HepG2 (cell line): ENCODE results near the gene MDP1. TPM values are rescaled to one million over a fixed set of nuclear protein-coding genes. Genes with fewer than 3 reads are reported as not detected.
A peak's percentile ranks its signal among the peaks of the same experiment; 100 is the strongest.

Source experiments
- CC2D1A ChIP-seq: sonication (generic); formaldehyde crosslinking; IDR thresholded peaks from 2 replicates; pipeline ENCODE4 v1.8.1; 2023; ENCODE audit warnings: mild to moderate bottlenecking, missing genetic modification reagents
- FOXK2 ChIP-seq: fragments of 450-650 bp; IDR thresholded peaks from 2 replicates; pipeline ENCODE4 v1.6.1; 2016
- HNF4G ChIP-seq, 2 experiments: sonication (generic) in 1 of 2; formaldehyde crosslinking in 1 of 2; IDR thresholded peaks; 2 replicates each; pipeline versions ENCODE4 v1.4.0 to v1.6.1; 2011 to 2020; ENCODE audit warnings: borderline replicate concordance in 2 of 2, low read depth in 2 of 2, mild to moderate bottlenecking in 2 of 2, low read length in 1 of 2, missing genetic modification reagents in 1 of 2, moderate library complexity in 1 of 2
- KLF15 ChIP-seq: sonication (generic); formaldehyde crosslinking; IDR thresholded peaks from 2 replicates; pipeline ENCODE4 v1.8.1; 2023; ENCODE audit warnings: borderline replicate concordance, mild to moderate bottlenecking, inconsistent platforms, missing genetic modification reagents, mixed read lengths
- MAFG ChIP-seq: sonication (generic); formaldehyde crosslinking; IDR thresholded peaks from 2 replicates; pipeline ENCODE4 v1.5.1; 2020; ENCODE audit warnings: mild to moderate bottlenecking, missing genetic modification reagents
- MZF1 ChIP-seq: sonication (generic); formaldehyde crosslinking; IDR thresholded peaks from 2 replicates; pipeline ENCODE4 v1.8.1; 2023; ENCODE audit warnings: mild to moderate bottlenecking, missing genetic modification reagents, borderline replicate concordance
- NR2F1 ChIP-seq, 2 experiments: fragments of 450-650 bp in 1 of 2; formaldehyde crosslinking in 1 of 2; IDR thresholded peaks; 2 replicates each; pipeline versions ENCODE4 v1.5.0 to v1.6.1; 2016 to 2020; ENCODE audit warnings: mild to moderate bottlenecking in 1 of 2, missing compliant biosample characterization in 1 of 2, missing genetic modification reagents in 1 of 2, moderate library complexity in 1 of 2
- PHF8 ChIP-seq: sonication (generic); formaldehyde crosslinking; IDR thresholded peaks from 2 replicates; pipeline ENCODE4 v1.5.0; 2020; ENCODE audit warnings: missing genetic modification reagents
- POLR2AphosphoS2 ChIP-seq: IDR thresholded peaks from 2 replicates; pipeline ENCODE4 v1.6.1; 2011; ENCODE audit warnings: low read depth, low read length, improper control_type of control experiment
- RAD21 ChIP-seq: fragments of 450-650 bp; formaldehyde crosslinking; IDR thresholded peaks from 2 replicates; pipeline ENCODE4 v1.5.0; 2020; ENCODE audit warnings: mild to moderate bottlenecking
- SATB2 ChIP-seq: sonication (generic); formaldehyde crosslinking; IDR thresholded peaks from 2 replicates; pipeline ENCODE4 v1.5.0; 2020; ENCODE audit warnings: missing genetic modification reagents
- SMARCC2 ChIP-seq: fragments of 450-650 bp; IDR thresholded peaks from 2 replicates; pipeline ENCODE4 v1.6.1; 2017; ENCODE audit warnings: antibody characterized with exemption, mild to moderate bottlenecking
- SP2 ChIP-seq: sonication (generic); formaldehyde crosslinking; IDR thresholded peaks from 2 replicates; pipeline ENCODE4 v1.5.1; 2020; ENCODE audit warnings: mild to moderate bottlenecking, missing genetic modification reagents
- TEAD3 ChIP-seq: optimal IDR thresholded peaks from 2 replicates; pipeline ENCODE3; 2016; ENCODE audit warnings: borderline replicate concordance
- U2AF2 ChIP-seq: fragments of 200-400 bp; formaldehyde crosslinking; IDR thresholded peaks from 2 replicates; pipeline ENCODE4 v1.6.1; 2017; ENCODE audit warnings: low read depth, mild to moderate bottlenecking, low read length
- WIZ ChIP-seq: sonication (generic); formaldehyde crosslinking; IDR thresholded peaks from 2 replicates; pipeline ENCODE4 v1.5.1; 2020; ENCODE audit warnings: mild to moderate bottlenecking, missing genetic modification reagents
- ZBTB21 ChIP-seq: sonication (generic); formaldehyde crosslinking; IDR thresholded peaks from 2 replicates; pipeline ENCODE4 v1.4.0; 2020; ENCODE audit warnings: missing genetic modification reagents
- ZNF138 ChIP-seq: sonication (generic); formaldehyde crosslinking; IDR thresholded peaks from 2 replicates; pipeline ENCODE4 v1.5.0; 2020; ENCODE audit warnings: mild to moderate bottlenecking, low read depth, missing genetic modification reagents
- ZNF230 ChIP-seq: sonication (generic); formaldehyde crosslinking; IDR thresholded peaks from 2 replicates; pipeline ENCODE4 v1.4.0; 2020; ENCODE audit warnings: mild to moderate bottlenecking, missing genetic modification reagents
- ZNF292 ChIP-seq: sonication (generic); formaldehyde crosslinking; IDR thresholded peaks from 2 replicates; pipeline ENCODE4 v1.8.1; 2022; ENCODE audit warnings: mild to moderate bottlenecking, low read depth, missing genetic modification reagents, borderline replicate concordance
- ZNF333 ChIP-seq: sonication (generic); formaldehyde crosslinking; IDR thresholded peaks from 2 replicates; pipeline ENCODE4 v1.4.0; 2020; ENCODE audit warnings: mild to moderate bottlenecking, missing genetic modification reagents, borderline replicate concordance
- ZNF546 ChIP-seq: sonication (generic); formaldehyde crosslinking; conservative IDR thresholded peaks from 2 replicates; pipeline ENCODE4 v1.8.1; 2023; ENCODE audit warnings: mild to moderate bottlenecking, missing genetic modification reagents
- ZNF564 ChIP-seq: sonication (generic); formaldehyde crosslinking; IDR thresholded peaks from 2 replicates; pipeline ENCODE4 v1.8.1; 2023; ENCODE audit warnings: mild to moderate bottlenecking, missing genetic modification reagents
- ZNF790 ChIP-seq: sonication (generic); formaldehyde crosslinking; IDR thresholded peaks from 2 replicates; pipeline ENCODE4 v1.8.0; 2022; ENCODE audit warnings: missing genetic modification reagents, mild to moderate bottlenecking, borderline replicate concordance
- ZNF83 ChIP-seq: sonication (generic); formaldehyde crosslinking; IDR thresholded peaks from 2 replicates; pipeline ENCODE4 v1.4.0; 2020; ENCODE audit warnings: missing genetic modification reagents, mild to moderate bottlenecking, borderline replicate concordance
- ZSCAN9 ChIP-seq: IDR thresholded peaks from 2 replicates; pipeline ENCODE4 v1.6.1; 2016; ENCODE audit warnings: borderline replicate concordance
- polyA plus RNA-seq, 8 experiments: library from polyadenylated mRNA; depleted of rRNA in 3 of 8; stranded (reverse) in 7 of 8; unstranded in 1 of 8; fragments of >200 nt; fragmentation: Illumina TruSeq in 4 of 8; extraction: Trizol in 4 of 8; gene quantifications; 2 replicates each; pipeline versions ENCODE4 v1.2.1 to v1.2.3, GENCODE V29; 2011 to 2016; ENCODE audit warnings: low read depth in 4 of 8, missing spikeins in 1 of 8, mixed read lengths in 1 of 8; ENCODE audit not compliant: insufficient read depth in 1 of 8
- total RNA-seq, 5 experiments: library from RNA; depleted of rRNA; stranded (reverse); fragments of >200 nt; fragmentation: Illumina TruSeq; extraction: Trizol; gene quantifications; 2 replicates each; pipeline ENCODE4 v1.2.3, GENCODE V29; 2016; ENCODE audit warnings: low read depth in 1 of 5
- TF ChIP-seq, protein P1 (sequence below): sonication (generic); formaldehyde crosslinking; IDR thresholded peaks from 2 replicates; pipeline ENCODE4 v1.8.0; 2022; ENCODE audit warnings: missing genetic modification reagents, low read depth, mild to moderate bottlenecking, borderline replicate concordance
- TF ChIP-seq, protein P2 (sequence below): sonication (generic); formaldehyde crosslinking; IDR thresholded peaks from 2 replicates; pipeline ENCODE4 v1.8.0; 2022; ENCODE audit warnings: missing genetic modification reagents, mild to moderate bottlenecking, moderate library complexity, borderline replicate concordance
- TF ChIP-seq, protein P3 (sequence below): sonication (generic); formaldehyde crosslinking; IDR thresholded peaks from 2 replicates; pipeline ENCODE4 v1.8.0; 2022; ENCODE audit warnings: mild to moderate bottlenecking, missing genetic modification reagents, moderate library complexity
- TF ChIP-seq, protein P4 (sequence below): sonication (generic); formaldehyde crosslinking; IDR thresholded peaks from 2 replicates; pipeline ENCODE4 v1.4.0; 2020; ENCODE audit warnings: mild to moderate bottlenecking, missing genetic modification reagents

The MDP1 gene
- total and polyA plus RNA-seq, 2 of the 13 experiments (the other 11 are each of a cell fraction or from before 2014, with no cell fraction given), result 44.1 to 48.7 TPM

DNA sequence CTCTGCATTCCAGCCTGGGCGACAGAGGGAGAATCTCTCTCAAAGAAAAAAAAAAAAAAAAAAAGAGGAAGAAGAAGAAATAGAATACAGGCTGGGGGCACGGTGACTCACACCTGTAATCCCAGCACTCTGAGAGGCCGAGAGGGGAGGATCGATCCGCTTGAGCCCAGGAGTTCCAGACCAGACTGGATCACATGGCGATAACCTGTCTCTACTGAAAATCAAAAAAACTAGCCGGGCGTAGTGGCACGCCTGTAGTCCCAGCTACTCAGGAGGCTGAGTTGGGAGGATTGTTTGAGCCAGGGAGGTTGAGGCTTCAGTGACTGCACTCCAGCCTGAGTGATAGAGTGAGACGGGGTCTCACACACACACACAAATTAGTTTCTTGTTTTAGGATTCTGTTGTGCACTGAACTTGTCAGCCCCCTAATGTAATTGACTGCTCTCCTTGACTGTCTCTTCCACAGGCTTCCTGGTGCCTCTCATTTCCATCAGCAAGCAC, 27.5 kb upstream of the MDP1 start (continued):
- TF ChIP-seq ZNF790 (CRISPR knock-in tag) (no peak), NR2F1 (CRISPR knock-in tag; IDR thresholded peaks at IDR 0.05) (no peak), CC2D1A (CRISPR knock-in tag) (no peak), ZNF83 (CRISPR knock-in tag) (no peak; the same call in 1 of the 2 replicates), ZSCAN9 (CRISPR knock-in tag) (no peak), PHF8 (CRISPR knock-in tag) (no peak), ZNF138 (CRISPR knock-in tag) (no peak), SP2 (CRISPR knock-in tag) (no peak), U2AF2 (peak; percentile 36; the same call in 1 of the 2 replicates), RAD21 (CRISPR knock-in tag) (no peak), ZNF292 (CRISPR knock-in tag) (no peak), ZNF546 (CRISPR knock-in tag) (no peak), FOXK2 (no peak), ZNF230 (CRISPR knock-in tag) (no peak), KLF15 (CRISPR knock-in tag) (no peak), WIZ (CRISPR knock-in tag) (no peak), MAFG (no peak), SMARCC2 (no peak), ZNF564 (CRISPR knock-in tag) (no peak), ZBTB21 (no peak), HNF4G (IDR thresholded peaks at IDR 0.05; ENCODE audit: borderline replicate concordance, low read depth, low read length) (no peak), HNF4G (CRISPR knock-in tag; IDR thresholded peaks at IDR 0.05; ENCODE audit: borderline replicate concordance, low read depth) (no peak), POLR2AphosphoS2 (no peak), SATB2 (CRISPR knock-in tag) (no peak), TEAD3 (CRISPR knock-in tag) (peak; percentile 36), MZF1 (no peak), ZNF333 (peak; percentile 87)
- TF ChIP-seq, protein P1, sequence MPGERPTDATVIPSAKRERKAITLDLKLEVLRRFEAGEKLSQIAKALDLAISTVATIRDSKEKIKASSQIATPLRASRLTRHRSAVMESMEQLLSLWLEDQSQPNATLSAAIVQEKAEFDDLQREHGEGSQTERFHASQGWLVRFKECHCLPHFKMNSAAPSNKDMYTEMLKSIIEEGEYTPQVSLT (CRISPR knock-in tag), result no peak
- TF ChIP-seq, protein P2, sequence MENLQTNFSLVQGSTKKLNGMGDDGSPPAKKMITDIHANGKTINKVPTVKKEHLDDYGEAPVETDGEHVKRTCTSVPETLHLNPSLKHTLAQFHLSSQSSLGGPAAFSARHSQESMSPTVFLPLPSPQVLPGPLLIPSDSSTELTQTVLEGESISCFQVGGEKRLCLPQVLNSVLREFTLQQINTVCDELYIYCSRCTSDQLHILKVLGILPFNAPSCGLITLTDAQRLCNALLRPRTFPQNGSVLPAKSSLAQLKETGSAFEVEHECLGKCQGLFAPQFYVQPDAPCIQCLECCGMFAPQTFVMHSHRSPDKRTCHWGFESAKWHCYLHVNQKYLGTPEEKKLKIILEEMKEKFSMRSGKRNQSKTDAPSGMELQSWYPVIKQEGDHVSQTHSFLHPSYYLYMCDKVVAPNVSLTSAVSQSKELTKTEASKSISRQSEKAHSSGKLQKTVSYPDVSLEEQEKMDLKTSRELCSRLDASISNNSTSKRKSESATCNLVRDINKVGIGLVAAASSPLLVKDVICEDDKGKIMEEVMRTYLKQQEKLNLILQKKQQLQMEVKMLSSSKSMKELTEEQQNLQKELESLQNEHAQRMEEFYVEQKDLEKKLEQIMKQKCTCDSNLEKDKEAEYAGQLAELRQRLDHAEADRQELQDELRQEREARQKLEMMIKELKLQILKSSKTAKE (CRISPR knock-in tag), result no peak
- TF ChIP-seq, protein P3, sequence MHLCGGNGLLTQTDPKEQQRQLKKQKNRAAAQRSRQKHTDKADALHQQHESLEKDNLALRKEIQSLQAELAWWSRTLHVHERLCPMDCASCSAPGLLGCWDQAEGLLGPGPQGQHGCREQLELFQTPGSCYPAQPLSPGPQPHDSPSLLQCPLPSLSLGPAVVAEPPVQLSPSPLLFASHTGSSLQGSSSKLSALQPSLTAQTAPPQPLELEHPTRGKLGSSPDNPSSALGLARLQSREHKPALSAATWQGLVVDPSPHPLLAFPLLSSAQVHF (CRISPR knock-in tag), result no peak
- TF ChIP-seq, protein P4, sequence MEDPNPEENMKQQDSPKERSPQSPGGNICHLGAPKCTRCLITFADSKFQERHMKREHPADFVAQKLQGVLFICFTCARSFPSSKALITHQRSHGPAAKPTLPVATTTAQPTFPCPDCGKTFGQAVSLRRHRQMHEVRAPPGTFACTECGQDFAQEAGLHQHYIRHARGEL (CRISPR knock-in tag), result 0 out of 2 replicates have a peak, but pooled peaks have one; percentile 45
